ENCODE data around the gene TRIM47. TPM values are rescaled to one million over a fixed set of nuclear protein-coding genes. Genes with fewer than 3 reads are reported as not detected.

TRIM47 gene
- total and polyA plus RNA-seq, 2 of the 13 experiments (the other 11 are each of a cell fraction or from before 2014, with no cell fraction given), result 33.5 to 82.0 TPM

DNA sequence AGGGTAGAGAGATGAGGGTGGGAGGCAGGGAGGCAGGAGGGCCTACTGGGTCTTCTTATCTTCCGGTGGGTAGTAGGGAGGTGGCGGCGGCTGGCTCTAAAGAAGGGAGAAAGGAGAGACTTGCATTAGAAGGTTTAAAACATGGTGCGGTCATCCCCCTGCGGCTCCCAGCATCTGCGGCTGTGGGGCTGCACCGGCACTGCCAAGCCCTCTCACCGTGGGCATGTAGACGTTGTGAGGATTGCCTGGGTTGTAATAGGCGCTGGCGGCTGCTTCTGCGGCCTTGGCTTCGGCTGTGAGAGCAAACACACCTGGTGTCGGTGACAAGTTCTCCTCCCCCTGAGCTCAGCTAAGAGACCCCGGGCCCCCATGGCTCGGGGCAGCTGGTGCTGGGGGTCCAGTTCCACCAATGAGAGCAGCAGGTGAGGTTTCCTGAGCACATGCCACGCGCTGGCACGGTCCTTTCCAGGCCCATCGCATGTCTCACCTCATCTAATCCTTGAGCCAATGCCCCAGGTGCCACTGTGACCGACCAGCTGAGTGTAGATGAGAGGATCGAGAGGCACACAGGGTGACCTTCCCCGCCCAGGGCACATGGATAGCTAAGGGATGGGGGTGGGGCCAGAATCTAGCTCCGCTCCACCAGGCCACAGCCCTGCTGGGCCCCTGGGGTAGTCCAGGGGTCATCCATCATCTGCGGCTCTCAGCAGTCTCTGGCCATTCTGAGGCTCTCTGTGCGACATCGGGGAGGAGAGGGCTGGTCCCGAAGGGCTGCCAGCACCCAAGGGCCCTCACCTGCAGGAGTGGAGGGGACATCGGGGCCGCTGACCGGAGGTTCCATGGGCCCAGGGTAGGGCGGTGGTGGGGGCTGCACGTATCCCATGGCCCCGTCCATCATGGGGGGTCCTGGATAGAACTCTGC is 31.4 kb downstream of the TRIM47 start (continued):
- TF ChIP-seq MXD1 (CRISPR knock-in tag; IDR thresholded peaks at IDR 0.05) (peak; percentile 77; the same call in 1 of the 2 replicates), SNAPC4 (CRISPR knock-in tag; IDR thresholded peaks at IDR 0.05) (0 out of 2 replicates have a peak, but pooled peaks have one; percentile 72), TAF15 (IDR thresholded peaks at IDR 0.05; ENCODE audit: low read depth, low read length, poor library complexity, severe bottlenecking) (peak; percentile 92), ZSCAN31 (CRISPR knock-in tag; IDR thresholded peaks at IDR 0.05; ENCODE audit: low read depth) (peak; percentile 96), KLF16 (CRISPR knock-in tag; IDR thresholded peaks at IDR 0.05) (peak; percentile 72 to 85; a peak in 3 of 4 replicates), ZFP1 (CRISPR knock-in tag; IDR thresholded peaks at IDR 0.05) (no peak), HIC2 (CRISPR knock-in tag; IDR thresholded peaks at IDR 0.05; ENCODE audit: low read depth) (peak; percentile 99), SRSF9 (IDR thresholded peaks at IDR 0.05; ENCODE audit: borderline replicate concordance, insufficient read depth, low read depth, low read length, poor library complexity, severe bottlenecking) (no peak), ESRRA (CRISPR knock-in tag; IDR thresholded peaks at IDR 0.05; ENCODE audit: low read depth) (peak; percentile 95), ZNF891 (CRISPR knock-in tag; IDR thresholded peaks at IDR 0.05) (peak; percentile 97), DMAP1 (CRISPR knock-in tag; IDR thresholded peaks at IDR 0.05) (peak; percentile 71; the same call in 1 of the 2 replicates), ZNF770 (CRISPR knock-in tag; IDR thresholded peaks at IDR 0.05) (peak; percentile 56; the same call in 1 of the 2 replicates), ZNF232 (CRISPR knock-in tag; IDR thresholded peaks at IDR 0.05; ENCODE audit: borderline replicate concordance) (peak; percentile 91; the same call in 1 of the 2 replicates), SP4 (CRISPR knock-in tag; IDR thresholded peaks at IDR 0.05) (peak; percentile 90)
- TF ChIP-seq, protein P1, sequence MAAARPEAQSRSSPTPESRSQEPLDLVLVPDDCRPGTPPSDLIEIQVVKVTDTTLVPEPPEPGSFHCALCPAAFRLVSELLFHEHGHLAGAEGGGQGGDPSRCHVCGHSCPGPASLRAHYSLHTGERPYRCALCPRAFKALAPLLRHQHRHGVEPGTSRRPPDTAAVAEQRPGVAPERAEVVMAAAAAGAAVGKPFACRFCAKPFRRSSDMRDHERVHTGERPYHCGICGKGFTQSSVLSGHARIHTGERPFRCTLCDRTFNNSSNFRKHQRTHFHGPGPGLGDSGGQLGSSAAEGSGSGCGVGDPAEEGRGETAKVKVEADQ (CRISPR knock-in tag; IDR thresholded peaks at IDR 0.05; ENCODE audit: borderline replicate concordance), result no peak
- TF ChIP-seq, protein P2, sequence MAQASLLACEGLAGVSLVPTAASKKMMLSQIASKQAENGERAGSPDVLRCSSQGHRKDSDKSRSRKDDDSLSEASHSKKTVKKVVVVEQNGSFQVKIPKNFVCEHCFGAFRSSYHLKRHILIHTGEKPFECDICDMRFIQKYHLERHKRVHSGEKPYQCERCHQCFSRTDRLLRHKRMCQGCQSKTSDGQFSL (CRISPR knock-in tag; IDR thresholded peaks at IDR 0.05), result no peak

Data from HepG2 (cell line).